Mammary epithelial cell (primary cell): ENCODE results near the gene MFGE8.

Experiments
- EZH2 ChIP-seq: IDR thresholded peaks from 2 replicates; pipeline ENCODE4 v1.6.1; 2012; ENCODE audit warnings: low read length, inconsistent platforms, borderline replicate concordance
- TF ChIP-seq, protein P1 (sequence below), 2 donors: IDR thresholded peaks in 1 of 2; conservative IDR thresholded peaks in 1 of 2; 2 replicates each; pipeline ENCODE4 v1.5.1; 2011 to 2012; ENCODE audit warnings: inconsistent platforms in 2 of 2, low read length in 2 of 2, mild to moderate bottlenecking in 2 of 2, control low read depth in 1 of 2, low read depth in 1 of 2; ENCODE audit not compliant: insufficient read depth in 1 of 2; ENCODE audit errors: extremely low read depth in 1 of 2

DNA sequence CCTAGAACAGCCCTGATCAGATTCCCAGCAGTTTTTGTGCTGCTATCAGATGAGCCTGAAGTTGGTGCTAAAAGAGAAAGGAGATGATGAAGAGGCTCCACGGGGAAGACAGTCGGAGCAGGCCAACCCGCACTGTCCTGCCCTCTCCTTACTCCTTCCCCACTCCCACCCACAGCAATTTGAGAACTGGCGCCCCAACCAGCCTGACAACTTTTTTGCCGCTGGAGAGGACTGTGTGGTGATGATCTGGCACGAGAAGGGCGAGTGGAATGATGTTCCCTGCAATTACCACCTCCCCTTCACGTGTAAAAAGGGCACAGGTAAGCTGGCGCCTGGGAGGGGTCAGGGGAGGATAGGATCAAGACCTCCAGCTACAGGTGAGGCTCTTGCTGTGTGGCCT lies 40.5 kb downstream of the MFGE8 start:
- TF ChIP-seq, protein P1, sequence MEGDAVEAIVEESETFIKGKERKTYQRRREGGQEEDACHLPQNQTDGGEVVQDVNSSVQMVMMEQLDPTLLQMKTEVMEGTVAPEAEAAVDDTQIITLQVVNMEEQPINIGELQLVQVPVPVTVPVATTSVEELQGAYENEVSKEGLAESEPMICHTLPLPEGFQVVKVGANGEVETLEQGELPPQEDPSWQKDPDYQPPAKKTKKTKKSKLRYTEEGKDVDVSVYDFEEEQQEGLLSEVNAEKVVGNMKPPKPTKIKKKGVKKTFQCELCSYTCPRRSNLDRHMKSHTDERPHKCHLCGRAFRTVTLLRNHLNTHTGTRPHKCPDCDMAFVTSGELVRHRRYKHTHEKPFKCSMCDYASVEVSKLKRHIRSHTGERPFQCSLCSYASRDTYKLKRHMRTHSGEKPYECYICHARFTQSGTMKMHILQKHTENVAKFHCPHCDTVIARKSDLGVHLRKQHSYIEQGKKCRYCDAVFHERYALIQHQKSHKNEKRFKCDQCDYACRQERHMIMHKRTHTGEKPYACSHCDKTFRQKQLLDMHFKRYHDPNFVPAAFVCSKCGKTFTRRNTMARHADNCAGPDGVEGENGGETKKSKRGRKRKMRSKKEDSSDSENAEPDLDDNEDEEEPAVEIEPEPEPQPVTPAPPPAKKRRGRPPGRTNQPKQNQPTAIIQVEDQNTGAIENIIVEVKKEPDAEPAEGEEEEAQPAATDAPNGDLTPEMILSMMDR (conservative IDR thresholded peaks at IDR 0.05 in 1 of 2, IDR thresholded peaks at IDR 0.05 in 1 of 2; ENCODE audit: extremely low read depth in 1 of 2, insufficient read depth in 1 of 2, low read depth in 1 of 2, low read length in 2 of 2): no peak
- no peak for TF ChIP-seq EZH2
